GM12878 (cell line): ENCODE results near the gene ZMAT3. TPM values are rescaled to one million over a fixed set of nuclear protein-coding genes. Genes with fewer than 3 reads are reported as not detected.

Experiments used
- ATAC-seq: fragments of 200-7000 bp; cut with Tn5 transposase; 3 replicates; pipeline ENCODE4 v1.9.1; 2020; ENCODE audit warnings: mild to moderate bottlenecking, moderate library complexity
- BruUV-seq: library from RNA; stranded (reverse); fragments of 400-500 nt; replicated peaks from 2 replicates; lab custom pipeline; 2021; lab: Mats Ljungman, UMichigan
- CTCF ChIA-PET: fragments of 300-600 bp; sonication (Branson Sonifier 250); formaldehyde crosslinking; extraction: SDS; loops from one replicate; lab custom pipeline; 2021; ENCODE audit warnings: inconsistent platforms; lab: Yijun Ruan, JAX
- POLR2A ChIA-PET: fragments of 350-600 bp; formaldehyde crosslinking; extraction: SDS; loops from one replicate; lab custom pipeline; 2021; ENCODE audit warnings: inconsistent platforms; lab: Charles Lee
- RAD21 ChIA-PET: fragments of 300-600 bp; sonication (Branson Sonifier 250); formaldehyde crosslinking; loops from one replicate; lab custom pipeline; 2023; ENCODE audit warnings: antibody characterized with exemption; ENCODE audit not compliant: unreplicated experiment; lab: Charles Lee
- SMC1A ChIA-PET: fragments of 300-600 bp; sonication (Branson Sonifier 250); formaldehyde crosslinking; loops from one replicate; lab custom pipeline; 2023; ENCODE audit not compliant: unreplicated experiment, uncharacterized antibody; lab: Charles Lee
- DNase-seq: peaks from one replicate; pipeline ENCODE4 v3.0.0-alpha.2; 2011; ENCODE audit warnings: low read depth, low spot score
- FAIRE-seq: peaks from 3 replicates; lab custom pipeline; 2011; peaks lifted over from hg19 to GRCh38; lab: Jason Lieb, UNC
- H2AFZ ChIP-seq: 2 replicates; pipeline ENCODE4 v1.6.0; 2011; ENCODE audit warnings: low read depth, low read length, control low read depth; ENCODE audit not compliant: control insufficient read depth
- H3K27ac ChIP-seq: 2 replicates; pipeline ENCODE4 v1.5.1; 2011; ENCODE audit warnings: control low read depth; ENCODE audit not compliant: control insufficient read depth, insufficient read depth
- H3K27me3 ChIP-seq, 2 experiments: replicated peaks in 1 of 2; 2 replicates each; pipeline versions ENCODE4 v1.6.0 to v1.6.1; 2011; ENCODE audit warnings: low read length in 1 of 2; ENCODE audit not compliant: control insufficient read depth in 2 of 2, insufficient read depth in 2 of 2
- H3K36me3 ChIP-seq, 2 experiments: 2 replicates each; pipeline ENCODE4 v1.5.1; 2011; ENCODE audit warnings: low read length in 1 of 2; ENCODE audit not compliant: control insufficient read depth in 2 of 2, insufficient read depth in 2 of 2
- H3K4me1 ChIP-seq: 2 replicates; pipeline ENCODE4 v1.6.1; 2011; ENCODE audit warnings: mild to moderate bottlenecking, low read length, moderate library complexity, mixed read lengths; ENCODE audit not compliant: control insufficient read depth, insufficient read depth
- H3K4me2 ChIP-seq: 2 replicates; pipeline ENCODE4 v1.6.0; 2011; ENCODE audit warnings: control low read depth; ENCODE audit not compliant: control insufficient read depth, insufficient read depth
- H3K4me3 ChIP-seq: fragments of 200-600 bp; sonication (generic); 2 replicates; pipeline ENCODE4 v1.5.1; 2016
- H3K79me2 ChIP-seq: 2 replicates; pipeline ENCODE4 v1.6.0; 2011; ENCODE audit warnings: low read length; ENCODE audit not compliant: control insufficient read depth, insufficient read depth
- H3K9ac ChIP-seq: 2 replicates; pipeline ENCODE4 v1.8.0; 2011; ENCODE audit warnings: low read length, control low read depth, mixed read lengths; ENCODE audit not compliant: control insufficient read depth, insufficient read depth
- H3K9me3 ChIP-seq: replicated peaks from 3 replicates; pipeline ENCODE4 v1.5.1; 2011; ENCODE audit warnings: mild to moderate bottlenecking, low read length; ENCODE audit not compliant: control insufficient read depth, insufficient read depth
- H4K20me1 ChIP-seq: 2 replicates; pipeline ENCODE4 v1.6.0; 2011; ENCODE audit not compliant: control insufficient read depth, insufficient read depth
- CBFB ChIP-seq: IDR thresholded peaks from 2 replicates; pipeline ENCODE4 v1.6.1; 2016; ENCODE audit warnings: antibody characterized with exemption, low read depth
- ELK1 ChIP-seq: IDR thresholded peaks from 2 replicates; pipeline ENCODE4 v1.6.1; 2012; ENCODE audit warnings: low read depth, low read length, improper control_type of control experiment
- HCFC1 ChIP-seq: fragments of 150-350 bp; IDR thresholded peaks from 2 replicates; pipeline ENCODE4 v1.6.1; 2014; ENCODE audit warnings: low read length
- IKZF1 ChIP-seq: fragments of 450-650 bp; conservative IDR thresholded peaks from 2 replicates; pipeline ENCODE4 v1.6.1; 2017; ENCODE audit warnings: antibody characterized with exemption, mild to moderate bottlenecking
- IKZF2 ChIP-seq, 2 experiments: fragments of 450-650 bp; IDR thresholded peaks; 2 replicates each; pipeline ENCODE4 v1.6.1; 2017; ENCODE audit warnings: mild to moderate bottlenecking in 2 of 2, moderate library complexity in 2 of 2
- POLR2A ChIP-seq: IDR thresholded peaks from 2 replicates; pipeline ENCODE4 v1.6.1; 2011; ENCODE audit warnings: low read depth, mild to moderate bottlenecking, low read length
- SRF ChIP-seq, 2 experiments: IDR thresholded peaks; 2 replicates each; pipeline ENCODE4 v1.6.1; 2011; ENCODE audit warnings: low read depth in 2 of 2, low read length in 2 of 2, mild to moderate bottlenecking in 1 of 2, moderate library complexity in 1 of 2
- TARDBP ChIP-seq: IDR thresholded peaks from 2 replicates; pipeline ENCODE4 v1.6.1; 2016; ENCODE audit warnings: borderline replicate concordance
- TBL1XR1 ChIP-seq: IDR thresholded peaks from 2 replicates; pipeline ENCODE4 v1.6.1; 2012; ENCODE audit warnings: low read depth, low read length, improper control_type of control experiment
- USF2 ChIP-seq: IDR thresholded peaks from 2 replicates; pipeline ENCODE4 v1.6.1; 2011; ENCODE audit warnings: low read depth, low read length, improper control_type of control experiment, borderline replicate concordance
- WRNIP1 ChIP-seq: IDR thresholded peaks from 2 replicates; pipeline ENCODE4 v1.6.1; 2011; ENCODE audit warnings: low read depth, low read length, improper control_type of control experiment, borderline replicate concordance
- ZNF207 ChIP-seq: fragments of 450-650 bp; IDR thresholded peaks from 2 replicates; pipeline ENCODE4 v1.6.1; 2014; ENCODE audit warnings: antibody characterized with exemption, mild to moderate bottlenecking, borderline replicate concordance
- ZNF217 ChIP-seq: fragments of 450-650 bp; IDR thresholded peaks from 2 replicates; pipeline ENCODE4 v1.6.1; 2017; ENCODE audit warnings: antibody characterized with exemption, mild to moderate bottlenecking
- WGBS: methylation state at CpG from one replicate; pipeline ENCODE4 v1.1.6; 2016; ENCODE audit warnings: low lambda C conversion rate; ENCODE audit not compliant: insufficient replicate concordance, insufficient coverage; ENCODE audit errors: missing lambda C conversion rate; 5-methylcytosine and 5-hydroxymethylcytosine counted together
- in situ Hi-C: fragments of 300-500 bp; cut with MboI; formaldehyde crosslinking; loops from 9 replicates; pipeline ENCODE4 v1.14.3; 2018; ENCODE audit warnings: mixed read lengths
- intact Hi-C: fragments of 100-400 bp; cut with micrococcal nuclease; formaldehyde crosslinking; loops from one replicate; pipeline ENCODE4 v1.14.2; 2022; ENCODE audit not compliant: unreplicated experiment
- polyA plus RNA-seq, 11 experiments: library from polyadenylated mRNA; depleted of rRNA in 4 of 11; unstranded in 6 of 11; stranded (reverse) in 5 of 11; fragments of >200 nt; fragmentation: Nextera tagmentation in 4 of 11; fragmentation: Illumina TruSeq in 1 of 11; extraction: Ambion mirVana in 4 of 11; extraction: Trizol in 1 of 11; gene quantifications; 1 replicate in 1 of 11; 2 replicates in 10 of 11; pipeline versions ENCODE4 v1.2.1 to v1.2.3, GENCODE V29; 2011 to 2016; ENCODE audit warnings: inconsistent platforms in 2 of 11, missing spikeins in 2 of 11, low read depth in 1 of 11
- total RNA-seq, 4 experiments: library from RNA; depleted of rRNA in 3 of 4; stranded (reverse); fragments of >200 nt in 3 of 4; fragmentation: Illumina TruSeq in 1 of 4; extraction: Trizol in 1 of 4; gene quantifications; 2 replicates each; pipeline versions ENCODE4 v1.2.1 to v1.2.3, GENCODE V29; 2013 to 2021
- TF ChIP-seq, protein P1 (sequence below): fragments of 150-350 bp; IDR thresholded peaks from 2 replicates; pipeline ENCODE4 v1.6.1; 2016; ENCODE audit warnings: low read depth, low read length

Gene ZMAT3
- total and polyA plus RNA-seq, 10 of the 15 experiments (the other 5 are each of a cell fraction or from before 2014, with no cell fraction given) = 6.2 to 55.9 (median 25.8) TPM

DNA sequence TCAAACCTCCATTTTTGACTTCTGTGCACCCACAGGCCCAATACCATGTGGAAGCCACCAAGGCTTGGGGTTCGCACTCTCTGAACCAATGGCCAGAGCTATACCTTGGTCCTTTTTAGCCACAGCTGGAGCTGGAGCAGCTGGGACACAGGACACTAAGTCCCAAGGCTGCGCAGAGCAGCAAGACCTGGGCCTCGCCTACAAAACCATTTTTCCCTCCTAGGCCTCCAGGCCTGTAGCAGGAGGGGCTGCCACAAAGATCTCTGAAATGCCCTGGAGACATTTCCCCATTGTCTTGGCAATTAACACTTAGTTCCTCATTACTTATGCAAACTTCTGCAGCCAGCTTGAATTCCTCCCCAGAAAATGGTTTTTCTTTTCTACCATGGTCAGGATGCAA is 81.3 kb downstream of the ZMAT3 start:
- no peak for ATAC-seq
- no peak for FAIRE-seq
- CTCF ChIA-PET = no interaction called here
- SMC1A ChIA-PET = interaction anchor here (0.9 kb wide), 1 partner anchor 54 kb away, joined by 3 read pairs; no protein-coding TSS in a partner anchor
- DNase-seq = no peak
- no peaks in the 10 kb centered on the region for H4K20me1 ChIP-seq
- H3K9me3 ChIP-seq = peaks cover 21% of the 10 kb centered on the region
- intact Hi-C loops = no loop called here
- H3K79me2 ChIP-seq = no peaks in the 10 kb centered on the region
- TF ChIP-seq HCFC1 (no peak), CBFB (no peak)
- H3K27me3 ChIP-seq = no peaks in the 10 kb centered on the region
- H3K4me3 ChIP-seq = no peak overlapping the region
- WGBS = 83% methylated on average over 3 of the region's 3 CpGs
- no peak overlapping the region for H2AFZ ChIP-seq
- RAD21 ChIA-PET = no interaction called here
- no peaks in the 10 kb centered on the region for H3K36me3 ChIP-seq
- H3K4me1 ChIP-seq = no peaks in the 10 kb centered on the region
- H3K4me2 ChIP-seq = no peak overlapping the region
- POLR2A ChIA-PET = no interaction called here
- H3K27ac ChIP-seq = no peak overlapping the region
- in situ Hi-C loops = no loop called here
- BruUV-seq = no TSS peak
- H3K9ac ChIP-seq = no peak overlapping the region

DNA sequence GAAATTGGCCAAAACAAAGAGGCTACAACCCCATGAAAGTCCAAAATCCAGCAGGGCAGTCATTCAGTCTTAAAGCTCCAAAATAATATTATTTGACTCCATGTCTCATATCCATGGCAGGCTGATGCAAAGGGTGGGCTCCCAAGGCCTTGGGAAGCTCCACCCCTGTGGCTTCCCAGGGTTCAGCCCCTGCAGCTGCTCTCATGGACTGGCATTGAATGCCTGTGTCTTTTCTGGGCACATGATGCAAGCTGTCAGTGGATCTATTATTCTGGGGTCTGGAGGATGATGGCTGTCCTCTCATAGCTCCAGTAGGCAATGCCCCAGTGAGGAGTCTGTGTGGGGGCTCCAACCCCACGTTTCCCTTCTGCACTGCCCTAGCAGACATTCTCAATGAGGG is 81.8 kb downstream of the ZMAT3 start:
- H3K27me3 ChIP-seq = no peaks in the 10 kb centered on the region
- no peaks in the 10 kb centered on the region for H4K20me1 ChIP-seq
- H3K4me3 ChIP-seq = no peak overlapping the region
- no peak overlapping the region for H3K9ac ChIP-seq
- in situ Hi-C loops (no loop called here), intact Hi-C loops (no loop called here)
- CTCF ChIA-PET = no interaction called here
- no peaks in the 10 kb centered on the region for H3K4me1 ChIP-seq
- no peak overlapping the region for H2AFZ ChIP-seq
- SMC1A ChIA-PET = interaction anchor here (0.9 kb wide), 1 partner anchor 54 kb away, joined by 3 read pairs; no protein-coding TSS in a partner anchor
- H3K9me3 ChIP-seq = peaks cover 21% of the 10 kb centered on the region
- H3K27ac ChIP-seq = no peak overlapping the region
- FAIRE-seq = no peak
- ATAC-seq = no peak
- POLR2A ChIA-PET = no interaction called here
- DNase-seq = no peak
- WGBS = 6% methylated on average over 1 of the region's 1 CpG
- RAD21 ChIA-PET = no interaction called here
- H3K36me3 ChIP-seq = no peaks in the 10 kb centered on the region
- no TSS peak for BruUV-seq
- H3K79me2 ChIP-seq = no peaks in the 10 kb centered on the region
- no peak overlapping the region for H3K4me2 ChIP-seq
- TF ChIP-seq SRF (IDR thresholded peaks at IDR 0.05; ENCODE audit: low read depth in 2 of 2, low read length in 2 of 2) (no peak), TBL1XR1 (no peak), WRNIP1 (no peak), ELK1 (no peak), CBFB (no peak), POLR2A (no peak), IKZF2 (IDR thresholded peaks at IDR 0.05) (no peak), USF2 (no peak), ZNF217 (no peak), TARDBP (no peak), IKZF1 (no peak), ZNF207 (no peak)
- TF ChIP-seq, protein P1, sequence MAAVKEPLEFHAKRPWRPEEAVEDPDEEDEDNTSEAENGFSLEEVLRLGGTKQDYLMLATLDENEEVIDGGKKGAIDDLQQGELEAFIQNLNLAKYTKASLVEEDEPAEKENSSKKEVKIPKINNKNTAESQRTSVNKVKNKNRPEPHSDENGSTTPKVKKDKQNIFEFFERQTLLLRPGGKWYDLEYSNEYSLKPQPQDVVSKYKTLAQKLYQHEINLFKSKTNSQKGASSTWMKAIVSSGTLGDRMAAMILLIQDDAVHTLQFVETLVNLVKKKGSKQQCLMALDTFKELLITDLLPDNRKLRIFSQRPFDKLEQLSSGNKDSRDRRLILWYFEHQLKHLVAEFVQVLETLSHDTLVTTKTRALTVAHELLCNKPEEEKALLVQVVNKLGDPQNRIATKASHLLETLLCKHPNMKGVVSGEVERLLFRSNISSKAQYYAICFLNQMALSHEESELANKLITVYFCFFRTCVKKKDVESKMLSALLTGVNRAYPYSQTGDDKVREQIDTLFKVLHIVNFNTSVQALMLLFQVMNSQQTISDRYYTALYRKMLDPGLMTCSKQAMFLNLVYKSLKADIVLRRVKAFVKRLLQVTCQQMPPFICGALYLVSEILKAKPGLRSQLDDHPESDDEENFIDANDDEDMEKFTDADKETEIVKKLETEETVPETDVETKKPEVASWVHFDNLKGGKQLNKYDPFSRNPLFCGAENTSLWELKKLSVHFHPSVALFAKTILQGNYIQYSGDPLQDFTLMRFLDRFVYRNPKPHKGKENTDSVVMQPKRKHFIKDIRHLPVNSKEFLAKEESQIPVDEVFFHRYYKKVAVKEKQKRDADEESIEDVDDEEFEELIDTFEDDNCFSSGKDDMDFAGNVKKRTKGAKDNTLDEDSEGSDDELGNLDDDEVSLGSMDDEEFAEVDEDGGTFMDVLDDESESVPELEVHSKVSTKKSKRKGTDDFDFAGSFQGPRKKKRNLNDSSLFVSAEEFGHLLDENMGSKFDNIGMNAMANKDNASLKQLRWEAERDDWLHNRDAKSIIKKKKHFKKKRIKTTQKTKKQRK = no peak
